Measurements from ENCODE around the gene FBLL1. TPM values are rescaled to one million over a fixed set of nuclear protein-coding genes. Genes with fewer than 3 reads are reported as not detected.
A peak's percentile ranks its signal among the peaks of the same experiment; 100 is the strongest.
"Not testable (repeated sequence)": the region's sequence is repeated elsewhere in the genome, so short reads cannot be mapped to it uniquely, and the experiment has no call there.

Gene FBLL1
- total RNA-seq: 0.54 TPM

DNA sequence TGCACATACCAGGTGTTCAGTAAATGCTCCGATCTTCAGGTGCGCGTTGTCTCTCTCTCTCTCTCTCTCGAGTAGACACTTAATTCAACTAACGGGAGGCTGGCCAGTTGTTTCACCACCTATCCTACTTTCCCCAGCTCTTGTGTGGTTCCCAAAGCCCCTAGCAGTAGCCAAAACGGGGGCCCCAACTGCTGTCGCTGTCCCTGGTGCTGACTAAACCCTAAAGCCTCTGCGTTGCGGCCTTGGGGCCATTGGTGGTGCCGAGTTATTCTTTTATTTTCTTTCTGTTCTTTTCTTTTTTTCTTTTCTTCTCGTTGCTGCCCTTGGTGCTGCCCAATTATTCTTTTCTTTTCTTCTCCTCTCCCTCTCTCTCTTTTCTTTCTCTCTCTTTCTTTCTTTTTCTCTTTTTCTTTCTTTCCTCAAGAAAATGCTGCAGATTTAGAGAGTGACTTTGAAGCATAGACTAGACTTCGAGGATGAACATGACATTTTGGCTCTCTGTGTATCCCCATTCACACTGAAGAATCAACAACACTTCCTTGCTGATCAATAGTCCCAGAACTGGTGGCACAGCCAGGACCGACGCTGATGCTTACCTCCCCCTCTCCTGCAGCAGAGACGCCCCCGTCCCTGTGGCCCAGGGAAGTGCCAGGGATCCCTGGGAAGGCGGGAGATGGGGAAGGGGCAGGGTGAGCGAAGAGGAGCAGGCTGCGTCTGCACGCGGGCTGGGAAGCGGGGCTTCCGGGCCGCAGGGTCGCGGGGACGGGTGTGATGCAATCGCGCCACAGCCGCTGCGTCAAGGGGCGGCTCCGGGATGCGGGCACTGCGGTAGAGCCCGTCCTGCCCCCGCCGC, at the start of gene FBLL1:
TSS of gene FBLL1 (plus strand) at position 785 of the 853 bp plus-strand sequence. CDS start 200 bp downstream, outside the sequence.
- DNase-seq (ENCODE audit: low read depth in 2 of 3, low spot score in 2 of 3): peak in 2 of 3 donors; percentile 45 to 75

GRCh38 chr5:168480601-168481000, 48.5 kb upstream of the FBLL1 start:
- DNase-seq (ENCODE audit: low read depth in 2 of 3, low spot score in 2 of 3): no peak

DNA sequence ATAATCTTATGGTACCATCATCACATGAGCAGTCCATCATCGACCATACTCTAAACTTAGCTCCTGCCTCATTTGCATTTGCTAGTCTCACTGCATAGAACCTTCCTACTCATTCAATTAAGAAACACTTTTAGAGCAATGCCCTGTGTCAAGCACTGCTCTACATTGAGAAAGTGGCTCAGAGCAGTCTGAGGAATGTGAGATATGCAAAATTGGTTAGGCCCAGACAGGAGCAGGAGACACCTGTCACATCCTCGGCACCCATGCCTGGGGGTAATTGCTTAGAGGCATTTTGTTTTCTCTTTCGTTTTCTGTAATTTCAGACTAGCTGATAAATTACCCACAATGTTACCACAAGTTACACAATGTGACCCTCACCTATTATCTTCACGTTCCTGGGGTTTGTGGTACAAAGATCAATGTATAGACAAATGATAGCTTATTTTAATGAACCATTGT, 47.7 kb upstream of the FBLL1 start:
- DNase-seq (ENCODE audit: low read depth in 2 of 3, low spot score in 2 of 3): peak in 1 of 3 donors; percentile 4

DNA sequence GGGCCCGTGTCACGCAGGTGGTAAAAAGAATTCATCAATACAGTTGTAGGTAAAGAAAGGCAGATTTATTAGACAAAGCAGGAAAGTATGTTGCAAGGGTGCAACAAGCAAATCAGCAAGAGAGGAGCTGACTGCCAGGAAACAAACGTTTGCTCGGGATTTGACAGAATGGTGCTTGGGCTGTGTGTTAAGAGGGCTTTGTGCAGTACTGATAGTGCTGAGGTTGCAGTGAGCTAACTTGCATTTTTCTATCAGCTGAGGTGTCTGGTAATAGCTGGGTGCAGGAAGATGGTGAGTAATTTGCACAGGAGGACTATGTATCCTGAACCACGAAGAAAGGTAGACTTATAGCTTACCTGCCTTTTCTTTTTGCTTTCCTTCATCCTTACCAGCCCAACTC, 46.7 kb upstream of the FBLL1 start:
- no peak for DNase-seq (ENCODE audit: low read depth in 2 of 3, low spot score in 2 of 3)

GRCh38 chr5:168486136-168486879, 42.8 kb upstream of the FBLL1 start, which contains the start of gene RARS1:
TSS of gene RARS1 (plus strand) at chr5:168486471. CDS start at chr5:168486499, 28 bp downstream.
- peak; percentile 58 to 92 (median 90) for DNase-seq (ENCODE audit: low read depth in 2 of 3, low spot score in 2 of 3)

DNA sequence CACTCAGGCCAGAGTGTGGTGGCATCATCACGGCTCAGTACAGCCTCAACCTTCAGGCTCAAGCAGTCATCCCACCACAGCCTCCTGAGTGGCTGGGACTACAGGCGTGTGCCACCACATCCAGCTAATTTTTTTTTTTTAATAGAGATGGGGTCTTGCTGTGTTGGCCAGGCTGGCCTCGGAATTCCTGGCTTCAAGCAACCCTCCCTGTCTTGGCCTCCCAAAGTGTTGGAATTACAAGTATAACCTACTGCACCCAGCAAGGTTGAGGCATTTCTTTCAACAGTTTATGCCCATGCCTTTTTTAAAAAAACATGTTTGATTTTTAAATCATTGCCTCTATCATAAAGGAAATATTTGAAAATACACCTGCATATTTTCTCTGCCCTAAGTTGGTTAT, 40.0 kb upstream of the FBLL1 start:
- DNase-seq (ENCODE audit: low read depth in 2 of 3, low spot score in 2 of 3): no peak

GRCh38 chr5:168494057-168494555, 35.0 kb upstream of the FBLL1 start:
- no peak for DNase-seq (ENCODE audit: low read depth in 2 of 3, low spot score in 2 of 3)

DNA sequence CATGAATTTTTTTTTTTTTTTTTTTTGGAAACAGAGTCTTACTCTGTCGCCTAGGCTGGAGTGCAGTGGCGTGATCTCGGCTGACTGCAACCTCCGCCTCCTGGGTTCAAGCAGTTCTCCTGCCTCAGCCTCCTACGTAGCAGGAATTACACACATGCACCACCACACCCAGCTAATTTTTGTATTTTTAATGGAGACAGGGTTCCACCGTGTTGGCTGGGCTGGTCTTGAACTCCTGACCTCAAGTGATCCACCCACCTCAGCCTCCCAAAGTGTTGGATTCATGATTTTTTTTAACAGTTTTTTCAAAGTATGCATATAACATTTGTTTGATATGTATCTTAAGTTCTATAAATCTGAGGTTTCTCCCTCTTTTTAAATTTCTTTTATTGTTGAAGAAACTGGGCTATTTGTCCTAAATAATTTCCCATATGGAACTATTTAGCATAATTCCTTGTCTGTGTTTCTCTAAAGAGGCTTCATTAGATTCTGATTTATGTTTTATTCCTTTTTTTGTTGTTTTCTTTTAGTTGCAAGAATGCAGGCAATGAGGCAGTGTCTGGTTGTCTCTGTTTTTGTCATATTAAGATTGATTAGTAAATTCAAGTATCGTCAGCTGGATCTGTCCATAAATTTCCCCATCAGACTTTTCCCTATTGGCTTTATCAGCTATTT, 26.4 kb upstream of the FBLL1 start:
- DNase-seq (ENCODE audit: low read depth in 2 of 3, low spot score in 2 of 3): no peak

DNA sequence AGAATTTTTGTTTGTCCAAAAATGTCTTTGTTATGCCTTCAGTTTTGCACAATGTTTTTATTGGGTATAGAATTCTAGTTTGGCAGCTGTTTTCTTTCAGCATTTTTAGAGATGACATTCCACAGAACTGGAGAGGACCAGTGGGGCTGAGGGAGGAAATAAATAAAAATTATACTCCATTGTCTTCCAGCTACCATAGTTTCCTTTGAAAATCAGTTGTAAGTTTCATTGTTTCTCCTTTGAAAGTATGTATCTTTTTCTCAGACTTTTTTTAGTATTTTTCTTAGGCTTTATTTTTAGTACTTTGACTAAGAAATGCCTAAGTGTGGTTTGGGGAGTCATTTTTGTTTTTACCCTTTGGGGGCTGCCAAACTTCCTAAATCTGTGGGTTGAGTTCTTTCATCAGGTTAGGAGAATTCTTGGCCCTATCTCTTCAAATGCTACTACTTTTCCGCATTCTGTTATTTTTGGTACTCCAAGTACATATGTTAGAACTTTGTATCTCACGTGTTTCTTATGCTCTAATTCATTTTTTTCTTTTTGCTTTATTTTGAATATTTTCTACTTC, 15.2 kb upstream of the FBLL1 start:
- DNase-seq (ENCODE audit: low read depth in 2 of 3, low spot score in 2 of 3): peak in 1 of 3 donors; percentile 12

GRCh38 chr5:168525856-168526255, 3.2 kb upstream of the FBLL1 start:
- DNase-seq (ENCODE audit: low read depth in 2 of 3, low spot score in 2 of 3): no peak

DNA sequence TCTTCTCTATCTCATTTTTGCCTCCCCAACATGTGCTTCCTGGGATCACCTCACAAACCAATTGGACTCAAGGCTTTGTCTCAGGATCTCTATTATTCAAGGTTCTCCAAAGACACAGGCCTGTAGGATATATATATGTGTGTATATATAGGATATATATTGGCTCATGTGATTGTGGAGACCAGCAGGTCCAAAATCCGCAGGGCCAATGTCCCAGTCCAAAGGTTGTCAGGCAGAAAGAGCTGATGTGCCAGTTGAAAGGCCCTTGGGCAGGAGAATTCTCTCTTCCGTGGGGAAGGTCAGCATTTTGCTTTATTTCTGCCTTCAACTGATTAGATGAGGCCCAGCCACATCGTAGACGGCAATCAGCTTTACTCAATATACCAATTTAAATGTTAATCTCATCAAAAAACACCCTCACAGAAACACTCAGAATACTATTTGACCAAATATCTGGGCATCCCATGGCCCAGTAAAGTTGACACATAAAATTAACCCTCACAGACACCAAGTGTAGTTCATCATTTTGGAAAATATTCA, 1.3 kb upstream of the FBLL1 start:
- DNase-seq (ENCODE audit: low read depth in 2 of 3, low spot score in 2 of 3): no peak

DNA sequence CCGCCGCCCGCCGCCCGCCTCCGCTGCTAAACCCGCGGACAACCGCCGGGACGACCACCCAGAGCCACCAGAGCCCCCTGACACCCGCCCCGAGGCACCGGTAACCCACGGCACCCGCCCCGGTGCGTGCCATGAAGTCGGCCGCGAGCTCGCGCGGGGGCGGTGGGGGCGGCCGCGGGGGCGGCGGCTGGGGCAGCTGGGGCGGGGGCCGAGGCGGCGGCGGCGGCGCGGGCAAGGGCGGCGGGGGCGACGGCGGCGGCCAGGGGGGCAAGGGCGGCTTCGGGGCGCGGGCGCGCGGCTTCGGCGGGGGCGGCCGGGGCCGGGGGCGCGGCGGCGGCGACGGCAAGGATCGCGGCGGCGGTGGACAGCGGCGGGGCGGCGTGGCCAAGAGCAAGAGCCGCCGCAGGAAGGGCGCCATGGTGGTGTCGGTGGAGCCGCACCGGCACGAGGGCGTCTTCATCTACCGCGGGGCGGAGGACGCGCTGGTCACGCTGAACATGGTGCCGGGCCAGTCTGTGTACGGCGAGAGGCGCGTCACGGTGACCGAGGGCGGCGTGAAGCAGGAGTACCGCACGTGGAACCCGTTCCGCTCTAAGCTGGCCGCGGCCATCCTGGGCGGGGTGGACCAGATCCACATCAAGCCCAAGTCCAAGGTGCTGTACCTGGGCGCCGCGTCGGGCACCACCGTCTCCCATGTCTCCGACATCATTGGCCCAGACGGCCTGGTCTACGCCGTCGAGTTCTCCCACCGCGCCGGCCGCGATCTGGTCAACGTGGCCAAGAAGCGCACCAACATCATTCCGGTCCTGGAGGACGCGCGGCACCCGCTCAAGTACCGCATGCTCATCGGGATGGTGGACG, 499 bp downstream of the FBLL1 start:
- DNase-seq (ENCODE audit: low read depth in 2 of 3, low spot score in 2 of 3): no peak

DNA sequence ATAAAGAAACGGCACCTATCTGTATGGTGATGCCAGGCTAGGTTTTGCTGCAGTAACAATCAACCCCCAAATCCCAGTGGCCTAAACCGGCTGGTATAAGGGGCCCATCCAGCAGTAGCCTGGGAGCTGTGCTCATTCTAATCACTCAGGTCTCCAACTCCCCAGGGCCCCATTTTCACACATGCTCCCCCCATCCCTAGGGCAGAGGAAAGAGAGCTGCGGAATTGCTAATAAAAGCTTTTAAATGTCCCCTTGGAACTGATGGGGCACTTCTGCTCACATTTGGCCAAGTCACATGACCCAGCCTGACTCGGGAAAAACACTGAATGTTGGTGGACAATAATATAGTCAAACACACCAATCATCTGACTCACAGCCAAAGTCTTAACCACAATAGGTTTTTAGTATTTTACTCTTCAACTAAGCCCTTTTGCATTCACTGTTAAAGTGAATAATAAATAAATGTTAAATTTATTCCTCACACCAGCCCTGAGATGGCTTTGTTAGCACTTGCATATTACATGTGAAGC, 1.6 kb downstream of the FBLL1 start:
- no peak for DNase-seq (ENCODE audit: low read depth in 2 of 3, low spot score in 2 of 3)

DNA sequence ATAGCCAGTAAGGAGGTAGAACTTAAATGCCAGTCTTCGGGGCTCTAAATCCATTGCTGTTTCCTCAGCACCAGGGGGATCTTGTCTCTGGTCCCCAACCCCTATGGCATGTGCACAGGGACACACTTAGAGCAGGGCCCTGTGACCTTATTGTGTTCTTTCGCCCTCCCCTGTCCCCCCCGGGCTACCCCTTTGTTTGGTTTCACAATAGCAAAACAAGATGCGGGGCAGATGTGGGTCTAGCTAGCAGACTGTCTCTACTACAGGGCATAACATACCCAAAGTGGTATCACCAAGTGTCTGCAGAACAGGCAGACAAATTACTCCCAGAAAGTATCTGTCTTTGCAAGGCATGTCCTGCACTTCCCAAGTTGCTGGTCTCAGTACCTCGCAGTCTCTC, 2.1 kb downstream of the FBLL1 start:
- no peak for DNase-seq (ENCODE audit: low read depth in 2 of 3, low spot score in 2 of 3)

GRCh38 chr5:168531987-168532864, 3.1 kb downstream of the FBLL1 start:
- DNase-seq (ENCODE audit: low read depth in 2 of 3, low spot score in 2 of 3): no peak

GRCh38 chr5:168534351-168534750, 5.2 kb downstream of the FBLL1 start:
- DNase-seq (ENCODE audit: low read depth in 2 of 3, low spot score in 2 of 3): not testable (repeated sequence)

DNA sequence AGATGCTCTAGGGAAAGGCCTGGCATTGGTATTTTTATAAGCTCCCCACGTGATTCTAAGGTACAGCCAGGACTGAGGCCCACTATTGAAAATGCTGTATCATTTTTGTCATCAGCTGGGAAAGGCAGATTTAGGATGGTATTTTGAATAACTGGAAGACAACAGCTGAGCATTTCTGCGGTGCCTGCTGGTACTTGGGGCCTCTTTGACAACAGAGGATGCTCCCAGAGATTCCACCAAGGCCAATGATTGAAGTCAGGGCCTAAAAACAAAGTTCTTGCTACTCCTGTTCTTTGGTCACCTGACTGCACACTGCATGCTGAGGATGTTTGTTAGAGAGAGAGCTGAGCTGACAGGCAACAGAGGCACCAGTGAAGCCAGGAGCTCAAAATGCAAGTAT, 8.1 kb downstream of the FBLL1 start:
- no peak for DNase-seq (ENCODE audit: low read depth in 2 of 3, low spot score in 2 of 3)

- DNase-seq (ENCODE audit: low read depth in 2 of 3, low spot score in 2 of 3): no peak
Measured at GRCh38 chr5:168549554-168549953, 20.4 kb downstream of the FBLL1 start.

Measured in hematopoietic multipotent progenitor cell (in vitro differentiated cells).